Neutrophil (primary cell): Measurements from ENCODE around the gene IFITM1.

ENCODE experiments used
- H3K27ac ChIP-seq: fragments of 200-600 bp; sonication (generic); 2 replicates; pipeline ENCODE4 v1.5.1; 2016; ENCODE audit warnings: mild to moderate bottlenecking, moderate library complexity
- H3K27me3 ChIP-seq: fragments of 200-600 bp; sonication (generic); 2 replicates; pipeline ENCODE4 v1.6.0; 2016; ENCODE audit warnings: mild to moderate bottlenecking
- H3K36me3 ChIP-seq: fragments of 200-600 bp; sonication (generic); 2 replicates; pipeline ENCODE4 v1.5.1; 2017
- H3K4me1 ChIP-seq, 2 experiments: fragments of 200-600 bp in 1 of 2; sonication (generic) in 1 of 2; 1 replicate in 1 of 2; 2 replicates in 1 of 2; pipeline versions ENCODE4 v1.5.1 to v1.6.1; 2013 to 2016; ENCODE audit warnings: low read depth in 1 of 2, low read length in 1 of 2, mild to moderate bottlenecking in 1 of 2, moderate library complexity in 1 of 2; ENCODE audit not compliant: control insufficient read depth in 1 of 2, insufficient read depth in 1 of 2
- H3K4me3 ChIP-seq, 2 experiments: fragments of 200-600 bp in 1 of 2; sonication (generic) in 1 of 2; 1 replicate in 1 of 2; 2 replicates in 1 of 2; pipeline ENCODE4 v1.5.1; 2013 to 2016; ENCODE audit warnings: low read depth in 1 of 2, low read length in 1 of 2, mild to moderate bottlenecking in 1 of 2, moderate library complexity in 1 of 2
- H3K9me3 ChIP-seq: fragments of 200-600 bp; sonication (generic); 2 replicates; pipeline ENCODE4 v1.5.1; 2016
- CTCF ChIP-seq: fragments of 200-600 bp; sonication (generic); IDR thresholded peaks from 2 replicates; pipeline ENCODE4 v1.5.1; 2016; ENCODE audit warnings: antibody characterized with exemption

The IFITM1 gene

GRCh38 chr11:356610-357009, 42.8 kb downstream of the IFITM1 start:
- peaks cover 47% of the 10 kb centered on the region for H3K27me3 ChIP-seq
- no peaks in the 10 kb centered on the region for H3K9me3 ChIP-seq
- H3K36me3 ChIP-seq: no peaks in the 10 kb centered on the region
- H3K27ac ChIP-seq: no peak overlapping the region
- H3K4me1 ChIP-seq: peaks cover 12 to 28% of the 10 kb centered on the region in 2 experiments
- no peak overlapping the region for H3K4me3 ChIP-seq
- TF ChIP-seq CTCF: no peak

GRCh38 chr11:357582-357981, 43.7 kb downstream of the IFITM1 start:
- Histone ChIP-seq H3K4me3 (no peak overlapping the region), H3K27me3 (peaks cover 40% of the 10 kb centered on the region), H3K36me3 (no peaks in the 10 kb centered on the region), H3K4me1 (peaks cover 9 to 23% of the 10 kb centered on the region in 2 experiments), H3K9me3 (no peaks in the 10 kb centered on the region), H3K27ac (no peak overlapping the region)
- no peak for TF ChIP-seq CTCF

- Histone ChIP-seq H3K27ac (no peak overlapping the region), H3K4me1 (peaks cover 9 to 16% of the 10 kb centered on the region in 2 experiments), H3K4me3 (no peak overlapping the region), H3K27me3 (peaks cover 33% of the 10 kb centered on the region), H3K9me3 (no peaks in the 10 kb centered on the region), H3K36me3 (no peaks in the 10 kb centered on the region)
- TF ChIP-seq CTCF: no peak
Observed at GRCh38 chr11:358129-358800, 44.4 kb downstream of the IFITM1 start.

GRCh38 chr11:359181-359714, 45.4 kb downstream of the IFITM1 start:
- no peak for TF ChIP-seq CTCF
- H3K27me3 ChIP-seq: peaks cover 23% of the 10 kb centered on the region
- no peaks in the 10 kb centered on the region for H3K36me3 ChIP-seq
- no peak overlapping the region for H3K4me3 ChIP-seq
- H3K4me1 ChIP-seq: peaks cover 9 to 15% of the 10 kb centered on the region in 2 experiments
- H3K9me3 ChIP-seq: no peaks in the 10 kb centered on the region
- no peak overlapping the region for H3K27ac ChIP-seq

- Histone ChIP-seq H3K9me3 (no peaks in the 10 kb centered on the region), H3K27me3 (peaks cover 28% of the 10 kb centered on the region), H3K4me1 (peaks cover 2 to 3% of the 10 kb centered on the region in 2 experiments), H3K36me3 (no peaks in the 10 kb centered on the region), H3K27ac (no peak overlapping the region), H3K4me3 (no peak overlapping the region)
- no peak for TF ChIP-seq CTCF
Observed at GRCh38 chr11:360326-361280, 46.8 kb downstream of the IFITM1 start.
